Right cardiac atrium (tissue), 5 donors: Measurements from ENCODE around the gene STING1. TPM values are rescaled to one million over a fixed set of nuclear protein-coding genes. Genes with fewer than 3 reads are reported as not detected.
A peak's percentile ranks its signal among the peaks of the same experiment; 100 is the strongest.
"Not testable (repeated sequence)": the region's sequence is repeated elsewhere in the genome, so short reads cannot be mapped to it uniquely, and the experiment has no call there.

Source experiments
- ATAC-seq, 2 donors: fragments of 200-7000 bp; cut with Tn5 transposase; one replicate each; pipeline versions ENCODE4 v1.8.0 to v1.9.1; 2020; ENCODE audit warnings: moderate library complexity in 2 of 2, mild to moderate bottlenecking in 1 of 2
- DNase-seq, 3 donors: peaks; one replicate each; pipeline ENCODE4 v3.0.0-alpha.2; 2020
- H3K27ac ChIP-seq: one replicate; pipeline ENCODE4 v1.5.1; 2013; ENCODE audit warnings: mild to moderate bottlenecking, low read length, control low read depth, moderate library complexity
- H3K27me3 ChIP-seq: one replicate; pipeline ENCODE4 v1.6.1; 2013; ENCODE audit not compliant: control insufficient read depth, insufficient read depth
- H3K4me1 ChIP-seq: one replicate; pipeline ENCODE4 v1.6.1; 2013; ENCODE audit warnings: low read length; ENCODE audit not compliant: control insufficient read depth, insufficient read depth
- H3K4me3 ChIP-seq: one replicate; pipeline ENCODE4 v1.5.1; 2013; ENCODE audit warnings: low read length, control low read depth
- H3K9me3 ChIP-seq: one replicate; pipeline ENCODE4 v1.6.1; 2013; ENCODE audit warnings: low read length; ENCODE audit not compliant: control insufficient read depth
- WGBS: extraction: QIAGEN DNeasy Blood & Tissue Kit; methylation state at CpG from one replicate; pipeline ENCODE4 v1.1.7; 2013; 5-methylcytosine and 5-hydroxymethylcytosine counted together
- intact Hi-C, 4 donors: fragments of 100-400 bp; cut with DNase I; formaldehyde crosslinking; loops; one replicate each; pipeline versions ENCODE4 v1.11.0 to v1.14.0; 2022 to 2023
- polyA plus RNA-seq: library from polyadenylated mRNA; stranded (reverse); fragments of 200-250 nt; gene quantifications from one replicate; pipeline ENCODE4 v1.2.3, GENCODE V29; 2013
- total RNA-seq, 4 donors: library from RNA; stranded (reverse); fragmentation: NEBNext Ultra II Directional; extraction: Animal tissue kit (Norgen Biotek cat#: 25700); gene quantifications; one replicate each; pipeline ENCODE4 v1.2.1, GENCODE V29; 2021
- donor health status: healthy with polysubstance abuse.
- donor health status: DM: no; HTN: yes; CAD: no.
- donor health status: DM: no; HTN: no; CAD: no.
- donor health status: DM: no; HTN: yes; CAD: no; lungs with severe emphysema.
- donor health status: DM: yes; HTN: yes; CAD: no.

Gene STING1
- total and polyA plus RNA-seq, 5 donors = 47.9 to 125 (median 90.9) TPM

- H3K27ac ChIP-seq = peak overlapping the region; percentile 1
- H3K4me1 ChIP-seq = not testable (repeated sequence)
These were observed 3.7 kb downstream of the STING1 start for GRCh38 chr5:139478657-139479423.

GRCh38 chr5:139475865-139476617, 6.5 kb downstream of the STING1 start:
- H3K4me1 ChIP-seq = peaks cover 13% of the 10 kb centered on the region
- DNase-seq (no peak), ATAC-seq (no peak)
- no peak overlapping the region for H3K27ac ChIP-seq
- intact Hi-C loops = no loop called here
- no peaks in the 10 kb centered on the region for H3K9me3 ChIP-seq
- WGBS = 77% methylated on average over 13 of the region's 13 CpGs
- no peaks in the 10 kb centered on the region for H3K27me3 ChIP-seq
- H3K4me3 ChIP-seq = no peak overlapping the region

More at GRCh38 chr5:139478657-139479423, 3.7 kb downstream of the STING1 start:
- ATAC-seq (peak in 1 of 2 donors; percentile 21), DNase-seq (peak in 1 of 3 donors; percentile 58)
- H3K4me3 ChIP-seq, intact Hi-C loops, H3K9me3 ChIP-seq, H3K27me3 ChIP-seq: not testable (repeated sequence)
- WGBS = 56% methylated on average over 9 of the region's 9 CpGs

- no peak overlapping the region for H3K4me3 ChIP-seq
- intact Hi-C loops = no loop called here
- peak in 1 of 3 donors; percentile 61 for DNase-seq
- no peaks in the 10 kb centered on the region for H3K9me3 ChIP-seq
- H3K4me1 ChIP-seq = peaks cover 13% of the 10 kb centered on the region
- H3K27me3 ChIP-seq = no peaks in the 10 kb centered on the region
- no peak overlapping the region for H3K27ac ChIP-seq
- WGBS = 37% methylated on average over 13 of the region's 13 CpGs
- peak; percentile 17 to 35 for ATAC-seq
These were observed 7.4 kb downstream of the STING1 start for GRCh38 chr5:139474890-139475791.

GRCh38 chr5:139473565-139473964, 9.0 kb downstream of the STING1 start:
- intact Hi-C loops = no loop called here
- Histone ChIP-seq H3K27ac (peak overlapping the region; percentile 43), H3K4me3 (no peak overlapping the region), H3K9me3 (no peaks in the 10 kb centered on the region), H3K27me3 (no peaks in the 10 kb centered on the region), H3K4me1 (peaks cover 13% of the 10 kb centered on the region)
- peak in 2 of 3 donors; percentile 40 to 69 for DNase-seq
- ATAC-seq = peak; percentile 24 to 80
- 54% methylated on average over 2 of the region's 2 CpGs for WGBS

- ATAC-seq = peak; percentile 3 to 60
- peak overlapping the region; percentile 43 for H3K27ac ChIP-seq
- no peak overlapping the region for H3K4me3 ChIP-seq
- intact Hi-C loops = no loop called here
- H3K9me3 ChIP-seq = no peaks in the 10 kb centered on the region
- DNase-seq = no peak
- H3K27me3 ChIP-seq = no peaks in the 10 kb centered on the region
- WGBS = 56% methylated on average over 8 of the region's 8 CpGs
- peaks cover 13% of the 10 kb centered on the region for H3K4me1 ChIP-seq
These were observed 9.5 kb downstream of the STING1 start for GRCh38 chr5:139473105-139473504.

- 76% methylated on average over 15 of the region's 15 CpGs for WGBS
- Histone ChIP-seq H3K9me3 (no peaks in the 10 kb centered on the region), H3K4me3 (no peak overlapping the region), H3K27ac (no peak overlapping the region), H3K4me1 (peaks cover 13% of the 10 kb centered on the region), H3K27me3 (no peaks in the 10 kb centered on the region)
- no peak for ATAC-seq
- intact Hi-C loops = no loop called here
- peak in 1 of 3 donors; percentile 63 for DNase-seq
These were observed 10.1 kb downstream of the STING1 start for GRCh38 chr5:139472386-139473030.

GRCh38 chr5:139470821-139471300, 11.7 kb downstream of the STING1 start, which contains the start of gene SMIM33:
SMIM33 (plus strand) TSS chr5:139471004; CDS start chr5:139471122, 118 bp downstream.
- Histone ChIP-seq H3K27ac (no peak within 1 kb of the TSS), H3K27me3 (no peaks in the 10 kb centered on the region), H3K9me3 (no peaks in the 10 kb centered on the region), H3K4me1 (peaks cover 13% of the 10 kb centered on the region), H3K4me3 (no peak within 1 kb of the TSS)
- 59% methylated on average over 9 of the region's 9 CpGs for whole genome bisulfite sequencing
- ATAC-seq (peak; percentile 14 to 23), DNase-seq (peak in 2 of 3 donors; percentile 55 to 58)
- intact Hi-C loops = no loop called here

- no peak overlapping the region for H3K27ac ChIP-seq
- intact Hi-C loops = no loop called here
- no peaks in the 10 kb centered on the region for H3K27me3 ChIP-seq
- WGBS = 76% methylated on average over 8 of the region's 8 CpGs
- no peaks in the 10 kb centered on the region for H3K9me3 ChIP-seq
- ATAC-seq (no peak), DNase-seq (no peak)
- no peak overlapping the region for H3K4me3 ChIP-seq
- H3K4me1 ChIP-seq = peaks cover 6% of the 10 kb centered on the region
These were observed 14.1 kb downstream of the STING1 start for GRCh38 chr5:139468421-139468931.

GRCh38 chr5:139462586-139463276, 19.8 kb downstream of the STING1 start, which contains the start of gene ECSCR:
ECSCR (minus strand) TSS chr5:139462743; CDS start chr5:139462670, 73 bp downstream.
- WGBS = 61% methylated on average over 10 of the region's 10 CpGs
- H3K4me1 ChIP-seq = no peaks in the 10 kb centered on the region
- DNase-seq (peak; percentile 57 to 82 (median 75)), ATAC-seq (peak; percentile 75 to 77)
- intact Hi-C loops = no loop called here
- H3K27me3 ChIP-seq = no peaks in the 10 kb centered on the region
- no peaks in the 10 kb centered on the region for H3K9me3 ChIP-seq
- H3K4me3 ChIP-seq = peak within 1 kb of the TSS; percentile 73
- peak within 1 kb of the TSS; percentile 96 for H3K27ac ChIP-seq
